ENCODE results near the gene LIF.
A peak's percentile ranks its signal among the peaks of the same experiment; 100 is the strongest.

LIF gene

DNA sequence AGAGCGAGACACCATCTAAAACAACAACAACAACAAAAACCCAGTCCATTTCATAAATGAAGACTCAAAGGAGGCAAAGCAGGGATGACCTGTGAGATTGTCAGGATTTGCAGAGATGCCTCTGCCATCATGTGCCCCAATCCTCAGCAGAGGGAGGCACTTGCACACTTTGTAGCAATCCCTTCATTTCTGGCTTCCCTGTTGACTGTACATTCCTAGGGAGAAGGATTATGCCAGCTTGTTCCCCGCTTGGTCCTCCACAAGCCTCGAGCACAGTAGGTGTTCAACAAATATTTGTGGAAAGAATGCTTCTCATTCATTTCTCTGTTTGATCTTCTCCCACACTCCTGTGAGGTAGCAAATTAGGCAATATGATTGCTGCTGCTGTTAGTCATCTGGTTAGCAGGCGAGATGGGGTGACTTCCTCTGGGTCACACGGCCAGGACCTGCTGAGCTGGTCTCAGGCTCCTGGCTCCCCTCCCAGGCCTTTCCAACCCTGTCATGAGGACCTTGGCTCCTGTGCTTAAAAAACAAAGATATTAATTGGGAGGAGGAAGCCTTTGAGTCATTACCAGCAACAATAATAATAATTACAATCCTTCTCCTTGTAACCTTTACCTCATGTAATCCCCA is 34.1 kb downstream of the LIF start:
- Histone ChIP-seq H3K27me3 (replicated peaks in 2 of 5; ENCODE audit: control insufficient read depth in 4 of 5, insufficient read depth in 5 of 5, low read length in 4 of 5) (peaks cover 0 to 2% (median 0%) of the 10 kb centered on the region in 5 experiments), H3K4me1 (ENCODE audit: control extremely low read depth in 1 of 4, control insufficient read depth in 4 of 4, insufficient read depth in 4 of 4, low read length in 3 of 4) (peaks cover 5 to 34% (median 20%) of the 10 kb centered on the region in 4 experiments), H3K27ac (ENCODE audit: insufficient read depth in 1 of 2, low read depth in 1 of 2, low read length in 2 of 2, poor library complexity in 1 of 2, severe bottlenecking in 2 of 2) (no peak overlapping the region), H3K9me3 (ENCODE audit: control extremely low read depth in 1 of 5, control insufficient read depth in 4 of 5, insufficient read depth in 2 of 5, low read depth in 1 of 5, low read length in 4 of 5) (no peaks in the 10 kb centered on the region), H3K4me3 (ENCODE audit: control insufficient read depth in 1 of 7, extremely low read depth in 1 of 7, insufficient read depth in 4 of 7, low read depth in 2 of 7, low read length in 6 of 7) (no peak overlapping the region), H3K36me3 (ENCODE audit: control insufficient read depth in 4 of 4, insufficient read depth in 4 of 4, low read length in 3 of 4) (no peaks in the 10 kb centered on the region)
- CTCF ChIA-PET = interaction anchor here (0.8 kb wide), 1 partner anchor 104 kb away, joined by 3 read pairs; no protein-coding TSS in a partner anchor
- DNase-seq = peak in 2 of 3 donors; percentile 46 to 55
- 86% methylated on average over 2 of the region's 5 CpGs for WGBS (ENCODE audit: insufficient coverage)
- POLR2A ChIA-PET = no interaction called here

DNA sequence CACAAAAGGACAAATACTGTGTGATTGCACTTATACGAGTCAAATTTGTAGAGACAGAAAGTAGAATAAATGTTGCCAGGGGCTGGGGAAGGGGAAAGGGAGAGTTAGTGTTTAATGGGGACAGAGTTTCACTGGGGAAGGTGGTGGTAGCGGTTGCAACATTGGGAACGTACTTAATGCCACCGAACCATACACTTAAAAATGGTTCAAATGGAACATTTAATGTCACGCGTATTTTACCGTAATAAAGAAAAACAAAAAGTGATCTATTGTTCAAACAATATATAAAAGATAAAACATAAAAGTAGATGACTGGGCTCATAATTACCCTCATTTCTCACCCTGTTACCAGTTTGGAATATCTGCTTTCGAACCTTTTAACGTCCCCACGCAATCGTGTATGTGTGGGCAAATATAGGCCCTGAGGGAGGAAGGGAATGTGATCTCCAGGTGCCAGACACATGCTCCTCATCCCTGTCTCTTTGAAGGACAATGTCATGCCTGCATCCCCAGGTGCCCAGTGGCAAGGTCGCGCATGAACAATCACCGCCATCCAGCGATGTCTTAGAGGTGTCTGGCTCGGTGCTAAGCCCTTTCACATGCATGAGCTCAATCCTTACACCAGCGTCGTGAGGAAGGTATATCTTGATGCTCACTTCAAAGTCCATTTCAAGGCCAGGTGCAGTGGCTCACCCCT is 35.3 kb downstream of the LIF start:
- no peak overlapping the region for H3K4me3 ChIP-seq (ENCODE audit: control insufficient read depth in 1 of 7, extremely low read depth in 1 of 7, insufficient read depth in 4 of 7, low read depth in 2 of 7, low read length in 6 of 7)
- no peak for DNase-seq
- H3K27ac ChIP-seq (ENCODE audit: insufficient read depth in 1 of 2, low read depth in 1 of 2, low read length in 2 of 2, poor library complexity in 1 of 2, severe bottlenecking in 2 of 2) = no peak overlapping the region
- H3K27me3 ChIP-seq (replicated peaks in 2 of 5; ENCODE audit: control insufficient read depth in 4 of 5, insufficient read depth in 5 of 5, low read length in 4 of 5) = peaks cover 0 to 2% (median 0%) of the 10 kb centered on the region in 5 experiments
- peaks cover 5 to 31% (median 19%) of the 10 kb centered on the region in 4 experiments for H3K4me1 ChIP-seq (ENCODE audit: control extremely low read depth in 1 of 4, control insufficient read depth in 4 of 4, insufficient read depth in 4 of 4, low read length in 3 of 4)
- ChIA-PET CTCF (no interaction called here), POLR2A (no interaction called here)
- 98% methylated on average over 11 of the region's 18 CpGs for WGBS (ENCODE audit: insufficient coverage)
- H3K9me3 ChIP-seq (ENCODE audit: control extremely low read depth in 1 of 5, control insufficient read depth in 4 of 5, insufficient read depth in 2 of 5, low read depth in 1 of 5, low read length in 4 of 5) = no peaks in the 10 kb centered on the region
- no peaks in the 10 kb centered on the region for H3K36me3 ChIP-seq (ENCODE audit: control insufficient read depth in 4 of 4, insufficient read depth in 4 of 4, low read length in 3 of 4)

DNA sequence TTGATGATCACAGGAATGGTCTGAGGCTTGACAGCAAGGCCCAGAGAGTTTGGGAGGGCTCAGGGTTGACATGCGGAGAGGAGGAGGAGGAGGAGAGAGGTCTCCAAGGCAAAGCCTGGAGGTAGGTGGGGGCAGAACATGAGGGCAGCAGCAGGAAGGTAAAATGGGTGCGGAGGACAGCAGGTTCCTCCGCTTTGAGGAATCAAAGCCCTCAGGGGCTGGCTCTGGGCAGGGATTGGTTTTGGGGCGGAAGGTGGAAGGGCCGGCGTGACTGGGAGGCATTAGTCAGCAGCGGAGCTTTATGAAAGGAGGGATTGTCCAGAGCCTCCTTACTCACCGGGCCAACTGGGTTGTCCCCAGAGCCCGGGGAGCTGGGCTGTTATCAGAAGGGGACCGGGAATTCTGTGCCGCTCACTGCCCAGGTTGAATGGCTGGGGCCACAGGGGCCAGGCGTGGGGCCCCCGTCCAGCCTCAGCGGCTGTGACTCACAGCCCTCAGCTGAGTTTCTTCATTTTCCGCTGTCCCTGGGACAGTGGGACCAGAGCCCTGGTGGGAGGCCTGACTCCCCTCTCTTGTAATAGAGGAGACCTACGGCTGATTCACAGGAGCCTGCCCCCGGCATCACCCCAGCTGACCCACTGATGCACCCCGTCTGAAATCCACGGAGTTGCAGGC is 36.2 kb downstream of the LIF start:
- peaks cover 5 to 31% (median 19%) of the 10 kb centered on the region in 4 experiments for H3K4me1 ChIP-seq (ENCODE audit: control extremely low read depth in 1 of 4, control insufficient read depth in 4 of 4, insufficient read depth in 4 of 4, low read length in 3 of 4)
- POLR2A ChIA-PET = no interaction called here
- no peak overlapping the region for H3K27ac ChIP-seq (ENCODE audit: insufficient read depth in 1 of 2, low read depth in 1 of 2, low read length in 2 of 2, poor library complexity in 1 of 2, severe bottlenecking in 2 of 2)

DNA sequence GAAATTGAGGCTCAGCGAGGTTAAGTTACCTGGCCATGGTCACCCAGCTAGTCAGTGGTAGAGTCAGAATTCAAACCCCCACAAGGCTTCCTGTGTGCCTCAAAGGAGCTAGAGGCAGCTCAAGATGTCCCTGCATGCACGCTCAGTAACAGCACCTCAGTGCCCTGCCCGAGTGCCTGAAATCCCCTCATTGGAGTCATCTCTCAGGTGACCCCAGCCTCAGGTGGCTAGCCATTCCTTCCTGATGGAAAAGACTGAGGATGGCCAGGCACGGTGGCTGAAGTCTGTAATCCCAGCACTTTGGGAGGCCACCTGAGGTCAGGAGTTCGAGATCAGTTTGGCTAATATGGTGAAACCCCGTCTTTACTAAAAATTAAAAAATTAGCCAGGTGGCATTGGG is 36.9 kb downstream of the LIF start:
- DNase-seq = no peak
- ChIA-PET CTCF (interaction anchor here (1.0 kb wide), 1 partner anchor 103 kb away, joined by 3 read pairs; no protein-coding TSS in a partner anchor), POLR2A (no interaction called here)
- Histone ChIP-seq H3K9me3 (ENCODE audit: control extremely low read depth in 1 of 5, control insufficient read depth in 4 of 5, insufficient read depth in 2 of 5, low read depth in 1 of 5, low read length in 4 of 5) (no peaks in the 10 kb centered on the region), H3K36me3 (ENCODE audit: control insufficient read depth in 4 of 4, insufficient read depth in 4 of 4, low read length in 3 of 4) (no peaks in the 10 kb centered on the region), H3K4me3 (ENCODE audit: control insufficient read depth in 1 of 7, extremely low read depth in 1 of 7, insufficient read depth in 4 of 7, low read depth in 2 of 7, low read length in 6 of 7) (no peak overlapping the region), H3K27ac (ENCODE audit: insufficient read depth in 1 of 2, low read depth in 1 of 2, low read length in 2 of 2, poor library complexity in 1 of 2, severe bottlenecking in 2 of 2) (no peak overlapping the region), H3K4me1 (ENCODE audit: control extremely low read depth in 1 of 4, control insufficient read depth in 4 of 4, insufficient read depth in 4 of 4, low read length in 3 of 4) (peaks cover 5 to 28% (median 18%) of the 10 kb centered on the region in 4 experiments), H3K27me3 (replicated peaks in 2 of 5; ENCODE audit: control insufficient read depth in 4 of 5, insufficient read depth in 5 of 5, low read length in 4 of 5) (no peaks in the 10 kb centered on the region)
- WGBS (ENCODE audit: insufficient coverage) = 97% methylated on average over 6 of the region's 6 CpGs

More for the DNA sequence above, 36.2 kb downstream of the LIF start:
- no peak for DNase-seq
- WGBS (ENCODE audit: insufficient coverage) = 95% methylated on average over 18 of the region's 19 CpGs
- CTCF ChIA-PET = interaction anchor here (1.0 kb wide), 1 partner anchor 103 kb away, joined by 3 read pairs; no protein-coding TSS in a partner anchor
- H3K9me3 ChIP-seq (ENCODE audit: control extremely low read depth in 1 of 5, control insufficient read depth in 4 of 5, insufficient read depth in 2 of 5, low read depth in 1 of 5, low read length in 4 of 5) = no peaks in the 10 kb centered on the region
- no peaks in the 10 kb centered on the region for H3K36me3 ChIP-seq (ENCODE audit: control insufficient read depth in 4 of 4, insufficient read depth in 4 of 4, low read length in 3 of 4)
- H3K27me3 ChIP-seq (replicated peaks in 2 of 5; ENCODE audit: control insufficient read depth in 4 of 5, insufficient read depth in 5 of 5, low read length in 4 of 5) = no peaks in the 10 kb centered on the region
- H3K4me3 ChIP-seq (ENCODE audit: control insufficient read depth in 1 of 7, extremely low read depth in 1 of 7, insufficient read depth in 4 of 7, low read depth in 2 of 7, low read length in 6 of 7) = no peak overlapping the region

DNA sequence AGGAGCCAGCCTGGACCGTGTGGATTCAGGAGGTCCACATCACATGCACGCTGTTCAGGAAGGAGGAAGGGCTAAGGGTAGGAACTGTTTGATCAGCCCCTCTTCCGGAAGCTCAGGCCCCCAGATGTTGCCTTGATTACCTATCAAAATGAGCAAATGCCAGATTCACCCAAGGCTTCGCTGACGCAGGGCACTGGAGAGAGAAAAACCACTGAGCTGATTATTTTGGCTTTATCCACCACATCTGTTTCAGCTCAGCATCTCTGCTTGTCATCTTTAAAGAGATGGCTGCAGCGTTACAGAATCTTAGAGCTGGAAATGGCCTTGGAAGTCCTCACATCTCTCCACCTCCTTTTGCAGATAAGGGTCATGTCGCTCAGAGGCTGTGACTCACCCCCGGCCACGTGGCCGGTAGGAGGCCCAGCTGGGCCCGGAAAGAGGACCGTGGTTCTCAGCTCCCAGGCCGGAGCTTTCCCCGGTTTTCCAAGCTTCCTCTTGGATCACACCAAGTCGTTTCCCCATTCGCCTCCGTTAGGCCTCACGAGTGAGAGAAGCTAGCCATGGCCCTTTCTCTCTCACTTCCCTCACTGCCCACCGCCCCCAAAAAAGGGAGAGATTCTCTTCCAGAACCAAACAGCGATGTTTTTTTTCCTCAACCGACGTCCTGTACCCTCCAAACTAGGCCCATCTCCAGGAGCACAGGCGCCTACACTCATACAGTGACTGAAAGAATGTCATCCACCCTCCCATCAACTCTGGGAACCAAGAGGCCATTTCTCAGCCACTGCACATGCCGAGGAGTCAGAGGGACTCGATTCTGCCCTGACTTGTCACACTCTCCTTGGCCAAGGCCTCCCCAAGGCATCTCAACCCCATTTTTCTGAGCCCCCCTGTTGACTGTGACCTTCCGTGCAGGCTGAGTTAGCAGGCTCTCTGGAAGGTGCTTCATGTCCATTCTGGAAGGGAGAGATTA is 37.6 kb downstream of the LIF start:
- no peaks in the 10 kb centered on the region for H3K27me3 ChIP-seq (replicated peaks in 2 of 5; ENCODE audit: control insufficient read depth in 4 of 5, insufficient read depth in 5 of 5, low read length in 4 of 5)
- peaks cover 5 to 28% (median 18%) of the 10 kb centered on the region in 4 experiments for H3K4me1 ChIP-seq (ENCODE audit: control extremely low read depth in 1 of 4, control insufficient read depth in 4 of 4, insufficient read depth in 4 of 4, low read length in 3 of 4)
- no peak overlapping the region for H3K27ac ChIP-seq (ENCODE audit: insufficient read depth in 1 of 2, low read depth in 1 of 2, low read length in 2 of 2, poor library complexity in 1 of 2, severe bottlenecking in 2 of 2)
- 61% methylated on average over 23 of the region's 26 CpGs for WGBS (ENCODE audit: insufficient coverage)
- H3K36me3 ChIP-seq (ENCODE audit: control insufficient read depth in 4 of 4, insufficient read depth in 4 of 4, low read length in 3 of 4) = no peaks in the 10 kb centered on the region
- no peak overlapping the region for H3K4me3 ChIP-seq (ENCODE audit: control insufficient read depth in 1 of 7, extremely low read depth in 1 of 7, insufficient read depth in 4 of 7, low read depth in 2 of 7, low read length in 6 of 7)
- CTCF ChIA-PET = interaction anchor here (0.9 to 1.1 kb wide), 2 partner anchors 12 to 103 kb away, joined by 3 read pairs; no protein-coding TSS in a partner anchor
- POLR2A ChIA-PET = no interaction called here
- H3K9me3 ChIP-seq (ENCODE audit: control extremely low read depth in 1 of 5, control insufficient read depth in 4 of 5, insufficient read depth in 2 of 5, low read depth in 1 of 5, low read length in 4 of 5) = no peaks in the 10 kb centered on the region
- DNase-seq = peak; percentile 75 to 85 (median 81)

DNA sequence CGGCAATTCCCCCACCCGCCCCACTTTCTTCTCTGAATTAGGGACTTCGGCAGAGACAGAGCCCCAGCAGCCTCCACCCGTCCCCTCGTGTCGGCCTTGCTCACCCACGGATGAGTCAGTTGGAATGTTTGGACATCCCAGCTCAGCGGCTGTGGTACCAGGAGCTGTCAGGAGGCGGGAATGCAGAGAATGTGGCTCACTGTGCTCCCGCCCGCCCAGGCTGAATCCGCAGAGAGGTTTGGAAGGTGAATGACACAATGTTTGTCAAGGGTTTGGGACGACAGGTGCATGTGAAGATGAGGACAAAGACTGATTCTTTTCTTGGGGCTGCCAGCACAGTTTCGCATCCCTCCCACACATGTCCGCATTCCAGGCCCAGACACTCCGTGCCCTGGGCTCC is 39.6 kb downstream of the LIF start:
- H3K4me3 ChIP-seq (ENCODE audit: control insufficient read depth in 1 of 7, extremely low read depth in 1 of 7, insufficient read depth in 4 of 7, low read depth in 2 of 7, low read length in 6 of 7) = no peak overlapping the region
- ChIA-PET POLR2A (no interaction called here), CTCF (no interaction called here)
- WGBS (ENCODE audit: insufficient coverage) = 98% methylated on average over 13 of the region's 16 CpGs
- H3K27ac ChIP-seq (ENCODE audit: insufficient read depth in 1 of 2, low read depth in 1 of 2, low read length in 2 of 2, poor library complexity in 1 of 2, severe bottlenecking in 2 of 2) = no peak overlapping the region
- no peaks in the 10 kb centered on the region for H3K27me3 ChIP-seq (replicated peaks in 2 of 5; ENCODE audit: control insufficient read depth in 4 of 5, insufficient read depth in 5 of 5, low read length in 4 of 5)
- no peak for DNase-seq
- no peaks in the 10 kb centered on the region for H3K9me3 ChIP-seq (ENCODE audit: control extremely low read depth in 1 of 5, control insufficient read depth in 4 of 5, insufficient read depth in 2 of 5, low read depth in 1 of 5, low read length in 4 of 5)
- H3K36me3 ChIP-seq (ENCODE audit: control insufficient read depth in 4 of 4, insufficient read depth in 4 of 4, low read length in 3 of 4) = no peaks in the 10 kb centered on the region
- peaks cover 0 to 15% (median 11%) of the 10 kb centered on the region in 4 experiments for H3K4me1 ChIP-seq (ENCODE audit: control extremely low read depth in 1 of 4, control insufficient read depth in 4 of 4, insufficient read depth in 4 of 4, low read length in 3 of 4)
